ENCODE results near the gene PRSS36.

The PRSS36 gene

DNA sequence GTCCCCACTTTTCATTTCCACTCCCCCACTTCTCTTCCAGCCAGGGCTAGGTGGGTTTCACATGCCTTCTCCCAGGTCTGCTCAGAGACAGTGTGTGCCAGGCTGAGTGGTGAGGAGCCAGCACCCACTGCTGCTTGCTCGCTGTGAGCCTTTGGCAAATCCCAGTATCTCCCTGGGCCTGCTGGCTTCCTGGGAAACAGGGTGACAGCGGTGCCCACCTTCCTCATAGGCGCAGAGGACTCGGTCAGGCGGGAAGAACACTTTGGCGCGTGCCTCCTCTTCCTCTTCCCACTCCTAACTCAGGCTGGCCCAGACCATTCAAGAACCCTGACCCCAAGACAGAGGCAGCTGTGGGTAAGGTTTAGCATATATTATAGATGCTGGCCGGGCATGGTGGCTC is 60.7 kb downstream of the PRSS36 start:
- TF ChIP-seq, protein P1, sequence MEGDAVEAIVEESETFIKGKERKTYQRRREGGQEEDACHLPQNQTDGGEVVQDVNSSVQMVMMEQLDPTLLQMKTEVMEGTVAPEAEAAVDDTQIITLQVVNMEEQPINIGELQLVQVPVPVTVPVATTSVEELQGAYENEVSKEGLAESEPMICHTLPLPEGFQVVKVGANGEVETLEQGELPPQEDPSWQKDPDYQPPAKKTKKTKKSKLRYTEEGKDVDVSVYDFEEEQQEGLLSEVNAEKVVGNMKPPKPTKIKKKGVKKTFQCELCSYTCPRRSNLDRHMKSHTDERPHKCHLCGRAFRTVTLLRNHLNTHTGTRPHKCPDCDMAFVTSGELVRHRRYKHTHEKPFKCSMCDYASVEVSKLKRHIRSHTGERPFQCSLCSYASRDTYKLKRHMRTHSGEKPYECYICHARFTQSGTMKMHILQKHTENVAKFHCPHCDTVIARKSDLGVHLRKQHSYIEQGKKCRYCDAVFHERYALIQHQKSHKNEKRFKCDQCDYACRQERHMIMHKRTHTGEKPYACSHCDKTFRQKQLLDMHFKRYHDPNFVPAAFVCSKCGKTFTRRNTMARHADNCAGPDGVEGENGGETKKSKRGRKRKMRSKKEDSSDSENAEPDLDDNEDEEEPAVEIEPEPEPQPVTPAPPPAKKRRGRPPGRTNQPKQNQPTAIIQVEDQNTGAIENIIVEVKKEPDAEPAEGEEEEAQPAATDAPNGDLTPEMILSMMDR (IDR thresholded peaks at IDR 0.05; ENCODE audit: insufficient read depth, low read depth, low read length, missing control alignments) = no peak
- no peak overlapping the region for H3K4me3 ChIP-seq (ENCODE audit: low read length)
- no peak for DNase-seq (ENCODE audit: low read depth)
